ENCODE data around the gene PTPRN2. TPM values are rescaled to one million over a fixed set of nuclear protein-coding genes. Genes with fewer than 3 reads are reported as not detected.

The PTPRN2 gene
- polyA plus RNA-seq, 1 of the 3 experiments (the other 2 are of a cell fraction): 4.0 TPM

- Histone ChIP-seq H3K36me3 (replicated peaks in 1 of 2; ENCODE audit: control insufficient read depth in 1 of 2, insufficient read depth in 2 of 2, low read length in 1 of 2) (no peaks in the 10 kb centered on the region), H3K9me2 (no peaks in the 10 kb centered on the region), H2AFZ (ENCODE audit: low read depth) (no peak overlapping the region), H3K4me2 (no peak overlapping the region), H3K9ac (no peak overlapping the region), H3K9me3 (no peaks in the 10 kb centered on the region), H3K27ac (ENCODE audit: low read depth in 2 of 2, low read length in 1 of 2) (no peak overlapping the region), H3F3A (replicated peaks; ENCODE audit: insufficient read depth) (no peaks in the 10 kb centered on the region), H3K79me2 (ENCODE audit: insufficient read depth) (no peaks in the 10 kb centered on the region), H3K4me3 (ENCODE audit: low read depth in 2 of 2, low read length in 1 of 2) (no peak overlapping the region), H4K20me1 (ENCODE audit: insufficient read depth) (no peaks in the 10 kb centered on the region), H3K4me1 (ENCODE audit: control insufficient read depth in 1 of 2, insufficient read depth in 2 of 2, low read depth in 1 of 2, low read length in 1 of 2) (peaks cover 0 to 13% of the 10 kb centered on the region in 2 experiments; a peak in 2 of 4 replicates), H3K27me3 (ENCODE audit: insufficient read depth) (no peaks in the 10 kb centered on the region)
- ChIA-PET POLR2A (no interaction called here), CTCF (no interaction called here)
- DNase-seq: no peak
- TF ChIP-seq EZH2phosphoT487 (IDR thresholded peaks at IDR 0.05; ENCODE audit: borderline replicate concordance, low read depth): no peak
- TF ChIP-seq RXRA (IDR thresholded peaks at IDR 0.05; ENCODE audit: borderline replicate concordance, low read depth): no peak
- no peak for TF ChIP-seq POLR2AphosphoS5 (IDR thresholded peaks at IDR 0.05; ENCODE audit: low read depth, low read length)
- TF ChIP-seq GABPA (IDR thresholded peaks at IDR 0.05; ENCODE audit: low read depth): no peak
- no peak for TF ChIP-seq GATA2 (CRISPR knock-in tag; IDR thresholded peaks at IDR 0.05)
- no peak for TF ChIP-seq TEAD4 (IDR thresholded peaks at IDR 0.05; ENCODE audit: borderline replicate concordance, insufficient read depth)
- TF ChIP-seq EP300 (IDR thresholded peaks at IDR 0.05; ENCODE audit: borderline replicate concordance in 1 of 2, low read depth in 1 of 2, low read length in 1 of 2): no peak
- no peak for TF ChIP-seq REST (IDR thresholded peaks at IDR 0.05; ENCODE audit: low read depth, low read length)
- no peak for TF ChIP-seq RAD21 (IDR thresholded peaks at IDR 0.05; ENCODE audit: low read length)
- TF ChIP-seq YY1 (IDR thresholded peaks at IDR 0.05; ENCODE audit: low read depth): no peak
- TF ChIP-seq FOSL2 (IDR thresholded peaks at IDR 0.05; ENCODE audit: borderline replicate concordance, low read depth): no peak
- TF ChIP-seq SIN3A (IDR thresholded peaks at IDR 0.05; ENCODE audit: borderline replicate concordance, low read depth, low read length): no peak
- 59% methylated on average over 19 of the region's 28 CpGs for WGBS (ENCODE audit: low lambda C conversion rate)
These were observed 526.5 kb downstream of the PTPRN2 start for GRCh38 chr7:158061026-158061630.

GRCh38 chr7:158060216-158060615, 527.4 kb downstream of the PTPRN2 start:
- 57% methylated on average over 13 of the region's 13 CpGs for WGBS (ENCODE audit: low lambda C conversion rate)
- Histone ChIP-seq H3K9ac (no peak overlapping the region), H3K4me3 (ENCODE audit: low read depth in 2 of 2, low read length in 1 of 2) (no peak overlapping the region), H3K27me3 (ENCODE audit: insufficient read depth) (no peaks in the 10 kb centered on the region), H3K79me2 (ENCODE audit: insufficient read depth) (no peaks in the 10 kb centered on the region), H2AFZ (ENCODE audit: low read depth) (no peak overlapping the region), H3F3A (replicated peaks; ENCODE audit: insufficient read depth) (no peaks in the 10 kb centered on the region), H3K27ac (ENCODE audit: low read depth in 2 of 2, low read length in 1 of 2) (no peak overlapping the region), H3K4me1 (ENCODE audit: control insufficient read depth in 1 of 2, insufficient read depth in 2 of 2, low read depth in 1 of 2, low read length in 1 of 2) (peaks cover 0 to 4% of the 10 kb centered on the region in 2 experiments; a peak in 1 of 4 replicates), H3K36me3 (replicated peaks in 1 of 2; ENCODE audit: control insufficient read depth in 1 of 2, insufficient read depth in 2 of 2, low read length in 1 of 2) (no peaks in the 10 kb centered on the region), H3K9me2 (no peaks in the 10 kb centered on the region), H3K9me3 (no peaks in the 10 kb centered on the region), H4K20me1 (ENCODE audit: insufficient read depth) (no peaks in the 10 kb centered on the region), H3K4me2 (no peak overlapping the region)
- ChIA-PET CTCF (no interaction called here), POLR2A (no interaction called here)
- no peak for DNase-seq
- TF ChIP-seq REST (IDR thresholded peaks at IDR 0.05; ENCODE audit: low read depth, low read length) (no peak), GATA2 (CRISPR knock-in tag; IDR thresholded peaks at IDR 0.05) (no peak), RFX5 (IDR thresholded peaks at IDR 0.05; ENCODE audit: low read length) (no peak), CTCF (IDR thresholded peaks at IDR 0.05) (no peak), CHD2 (IDR thresholded peaks at IDR 0.05; ENCODE audit: low read length, partially characterized antibody) (no peak), PBX3 (IDR thresholded peaks at IDR 0.05) (no peak), EP300 (IDR thresholded peaks at IDR 0.05; ENCODE audit: borderline replicate concordance in 1 of 2, low read depth in 1 of 2, low read length in 1 of 2) (no peak)
